Peyer's patch (tissue), 4 donors: ENCODE measurements around the gene JDP2.

Experiments
- CTCF ChIP-seq, 6 experiments: fragments of 450-650 bp in 4 of 6; fragments of 200-600 bp in 2 of 6; sonication (generic) in 1 of 6; IDR thresholded peaks; one replicate each; pipeline ENCODE4 v1.5.1; 2017 to 2019; ENCODE audit warnings: antibody characterized with exemption in 6 of 6, mild to moderate bottlenecking in 3 of 6, moderate library complexity in 1 of 6
- POLR2A ChIP-seq, 2 donors: fragments of 450-650 bp; IDR thresholded peaks; one replicate each; pipeline ENCODE4 v1.5.1; 2017; ENCODE audit warnings: antibody characterized with exemption in 2 of 2, mild to moderate bottlenecking in 2 of 2, moderate library complexity in 2 of 2

GRCh38 chr14:75504411-75504810 is 76.6 kb downstream of the JDP2 start:
- no peak for TF ChIP-seq POLR2A (IDR thresholded peaks at IDR 0.05)
- no peak for TF ChIP-seq CTCF (IDR thresholded peaks at IDR 0.05)
